AG09319 (cell line): ENCODE results near the gene TRIM29.

Experiments used
- DNase-seq: peaks from one replicate; pipeline ENCODE4 v3.0.0-alpha.2; 2010; ENCODE audit warnings: low read depth; ENCODE audit errors: extremely low read depth
- CTCF ChIP-seq: IDR thresholded peaks from 2 replicates; pipeline ENCODE4 v1.5.1; 2011; ENCODE audit warnings: low read depth, mild to moderate bottlenecking, inconsistent platforms, low read length, moderate library complexity

The TRIM29 gene

GRCh38 chr11:120137611-120138521, at the start of gene TRIM29:
TSS of gene TRIM29 (minus strand) at chr11:120138113. CDS start at chr11:120138031, 82 bp downstream.
- no peak for TF ChIP-seq CTCF

GRCh38 chr11:120186774-120187591, 49.1 kb upstream of the TRIM29 start:
- no peak for TF ChIP-seq CTCF
- no peak for DNase-seq

More at GRCh38 chr11:120137611-120138521, at the start of gene TRIM29:
- DNase-seq, result no peak

- no peak for TF ChIP-seq CTCF
- DNase-seq, result no peak
These were observed 48.5 kb upstream of the TRIM29 start for GRCh38 chr11:120186456-120186773.

GRCh38 chr11:120185706-120186455, 48.0 kb upstream of the TRIM29 start:
- no peak for DNase-seq
- TF ChIP-seq CTCF, result no peak

- no peak for DNase-seq
- no peak for TF ChIP-seq CTCF
These were observed 47.2 kb upstream of the TRIM29 start for GRCh38 chr11:120184946-120185705.

- TF ChIP-seq CTCF, result no peak
- no peak for DNase-seq
These were observed 46.5 kb upstream of the TRIM29 start for GRCh38 chr11:120184371-120184945.
